Nephron (organoid): ENCODE measurements around the gene TSPAN2.

ENCODE experiments used
- H3K27ac Mint-ChIP-seq, 3 experiments: 2 replicates each; pipeline ENCODE4 v1.8.0; 2020; ENCODE audit warnings: mixed read lengths in 3 of 3, mild to moderate bottlenecking in 2 of 3, moderate library complexity in 1 of 3
- H3K27me3 Mint-ChIP-seq: 2 replicates; pipeline ENCODE4 v1.8.0; 2021; ENCODE audit warnings: low read depth, mild to moderate bottlenecking, moderate library complexity, mixed read lengths
- H3K36me3 Mint-ChIP-seq: 2 replicates; pipeline ENCODE4 v1.8.0; 2020; ENCODE audit warnings: low read depth, mixed read lengths
- H3K4me1 Mint-ChIP-seq: 2 replicates; pipeline ENCODE4 v1.8.0; 2020; ENCODE audit warnings: mixed read lengths
- H3K4me3 Mint-ChIP-seq, 3 experiments: 2 replicates each; pipeline ENCODE4 v1.8.0; 2020; ENCODE audit warnings: mild to moderate bottlenecking in 3 of 3, mixed read lengths in 3 of 3, moderate library complexity in 2 of 3
- H3K9me3 Mint-ChIP-seq: 2 replicates; pipeline ENCODE4 v1.8.0; 2020; ENCODE audit warnings: mixed read lengths
- TF ChIP-seq, protein P1 (sequence below), 3 experiments: fragments of 200-600 bp; sonication (generic); IDR thresholded peaks; one replicate each; pipeline ENCODE4 v1.5.0; 2021; ENCODE audit warnings: antibody characterized with exemption in 3 of 3; ENCODE audit not compliant: unreplicated experiment in 3 of 3

The TSPAN2 gene

GRCh38 chr1:115127539-115127938, 38.2 kb upstream of the TSPAN2 start:
- TF ChIP-seq, protein P1, sequence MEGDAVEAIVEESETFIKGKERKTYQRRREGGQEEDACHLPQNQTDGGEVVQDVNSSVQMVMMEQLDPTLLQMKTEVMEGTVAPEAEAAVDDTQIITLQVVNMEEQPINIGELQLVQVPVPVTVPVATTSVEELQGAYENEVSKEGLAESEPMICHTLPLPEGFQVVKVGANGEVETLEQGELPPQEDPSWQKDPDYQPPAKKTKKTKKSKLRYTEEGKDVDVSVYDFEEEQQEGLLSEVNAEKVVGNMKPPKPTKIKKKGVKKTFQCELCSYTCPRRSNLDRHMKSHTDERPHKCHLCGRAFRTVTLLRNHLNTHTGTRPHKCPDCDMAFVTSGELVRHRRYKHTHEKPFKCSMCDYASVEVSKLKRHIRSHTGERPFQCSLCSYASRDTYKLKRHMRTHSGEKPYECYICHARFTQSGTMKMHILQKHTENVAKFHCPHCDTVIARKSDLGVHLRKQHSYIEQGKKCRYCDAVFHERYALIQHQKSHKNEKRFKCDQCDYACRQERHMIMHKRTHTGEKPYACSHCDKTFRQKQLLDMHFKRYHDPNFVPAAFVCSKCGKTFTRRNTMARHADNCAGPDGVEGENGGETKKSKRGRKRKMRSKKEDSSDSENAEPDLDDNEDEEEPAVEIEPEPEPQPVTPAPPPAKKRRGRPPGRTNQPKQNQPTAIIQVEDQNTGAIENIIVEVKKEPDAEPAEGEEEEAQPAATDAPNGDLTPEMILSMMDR (IDR thresholded peaks at IDR 0.05; ENCODE audit: unreplicated experiment in 3 of 3): no peak
- no peak overlapping the region for H3K4me3 Mint-ChIP-seq
- no peak overlapping the region for H3K27ac Mint-ChIP-seq
- peaks cover 17% of the 10 kb centered on the region for H3K9me3 Mint-ChIP-seq
- no peaks in the 10 kb centered on the region for H3K36me3 Mint-ChIP-seq
- no peaks in the 10 kb centered on the region for H3K4me1 Mint-ChIP-seq
- peaks cover 4% of the 10 kb centered on the region for H3K27me3 Mint-ChIP-seq

DNA sequence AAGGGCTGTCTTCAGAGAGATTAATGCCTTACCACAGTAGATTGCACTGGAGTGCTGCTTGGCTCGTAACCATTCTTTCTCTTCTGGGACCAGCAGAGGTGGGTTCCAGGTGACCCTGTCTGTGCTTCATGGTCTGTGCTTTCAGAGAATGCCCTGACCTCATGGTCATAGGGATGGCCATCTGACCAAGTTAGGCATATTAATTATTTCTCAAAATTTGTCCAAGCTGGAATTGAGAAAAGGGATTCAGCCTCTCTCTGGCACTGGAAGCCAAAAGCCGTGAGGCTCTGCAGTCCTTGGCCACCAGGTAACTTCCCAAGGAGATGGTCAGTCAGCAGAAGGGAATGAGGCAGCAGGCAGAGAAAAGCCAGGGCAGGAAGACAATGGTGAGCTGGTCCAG, 37.2 kb upstream of the TSPAN2 start:
- Mint-ChIP-seq H3K9me3 (peaks cover 24% of the 10 kb centered on the region), H3K4me3 (no peak overlapping the region), H3K27ac (no peak overlapping the region), H3K4me1 (no peaks in the 10 kb centered on the region), H3K36me3 (no peaks in the 10 kb centered on the region), H3K27me3 (peaks cover 4% of the 10 kb centered on the region)
- TF ChIP-seq, protein P1 (IDR thresholded peaks at IDR 0.05; ENCODE audit: unreplicated experiment in 3 of 3): no peak

GRCh38 chr1:115123116-115123515, 33.8 kb upstream of the TSPAN2 start:
- H3K9me3 Mint-ChIP-seq: peaks cover 43% of the 10 kb centered on the region
- no peaks in the 10 kb centered on the region for H3K4me1 Mint-ChIP-seq

GRCh38 chr1:115121793-115122192, 32.5 kb upstream of the TSPAN2 start:
- H3K4me3 Mint-ChIP-seq: no peak overlapping the region
- no peaks in the 10 kb centered on the region for H3K36me3 Mint-ChIP-seq
- H3K27ac Mint-ChIP-seq: no peak overlapping the region
- peaks cover 43% of the 10 kb centered on the region for H3K9me3 Mint-ChIP-seq
- TF ChIP-seq, protein P1 (IDR thresholded peaks at IDR 0.05; ENCODE audit: unreplicated experiment in 3 of 3): no peak
- no peaks in the 10 kb centered on the region for H3K4me1 Mint-ChIP-seq
- H3K27me3 Mint-ChIP-seq: peaks cover 4% of the 10 kb centered on the region

More at GRCh38 chr1:115123116-115123515, 33.8 kb upstream of the TSPAN2 start:
- no peak overlapping the region for H3K27ac Mint-ChIP-seq
- H3K27me3 Mint-ChIP-seq: peaks cover 4% of the 10 kb centered on the region
- no peaks in the 10 kb centered on the region for H3K36me3 Mint-ChIP-seq
- TF ChIP-seq, protein P1 (IDR thresholded peaks at IDR 0.05; ENCODE audit: unreplicated experiment in 3 of 3): no peak
- no peak overlapping the region for H3K4me3 Mint-ChIP-seq

GRCh38 chr1:115120296-115120695, 31.0 kb upstream of the TSPAN2 start:
- no peak overlapping the region for H3K27ac Mint-ChIP-seq
- no peaks in the 10 kb centered on the region for H3K36me3 Mint-ChIP-seq
- TF ChIP-seq, protein P1 (IDR thresholded peaks at IDR 0.05; ENCODE audit: unreplicated experiment in 3 of 3): no peak
- H3K4me3 Mint-ChIP-seq: no peak overlapping the region
- peaks cover 7% of the 10 kb centered on the region for H3K27me3 Mint-ChIP-seq
- H3K4me1 Mint-ChIP-seq: peaks cover 3% of the 10 kb centered on the region
- peaks cover 43% of the 10 kb centered on the region for H3K9me3 Mint-ChIP-seq

DNA sequence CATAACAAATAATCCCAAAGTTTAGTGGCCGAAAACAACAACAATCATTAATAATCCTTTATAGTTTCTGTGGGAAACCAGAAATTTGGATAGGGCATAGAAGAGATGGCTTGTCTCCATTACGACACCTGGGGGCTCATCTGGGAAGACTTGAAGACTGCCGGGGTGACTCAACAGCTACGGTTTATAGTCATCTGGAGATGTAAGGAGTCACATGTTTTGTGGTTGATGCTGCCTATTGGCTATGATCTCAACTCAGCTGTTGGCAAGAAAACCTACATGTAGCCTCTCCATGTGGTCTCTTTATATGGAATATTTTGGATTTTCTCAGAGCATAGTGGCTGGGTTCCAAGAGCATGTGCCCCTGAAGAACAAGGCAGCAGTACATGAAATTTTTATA, 29.3 kb upstream of the TSPAN2 start:
- no peaks in the 10 kb centered on the region for H3K36me3 Mint-ChIP-seq
- peaks cover 16% of the 10 kb centered on the region for H3K4me1 Mint-ChIP-seq
- peaks cover 38% of the 10 kb centered on the region for H3K9me3 Mint-ChIP-seq
- H3K27ac Mint-ChIP-seq: no peak overlapping the region
- H3K4me3 Mint-ChIP-seq: no peak overlapping the region
- TF ChIP-seq, protein P1 (IDR thresholded peaks at IDR 0.05; ENCODE audit: unreplicated experiment in 3 of 3): no peak
- H3K27me3 Mint-ChIP-seq: peaks cover 10% of the 10 kb centered on the region
